GM18505 (cell line): ENCODE measurements around the gene TEAD2.

Experiments
- ATAC-seq: cut with Tn5 transposase; IDR thresholded peaks from one replicate; pipeline ENCODE4 v1.9.1; 2021; ENCODE audit not compliant: unreplicated experiment
- POLR2A ChIP-seq: IDR thresholded peaks from 4 replicates; pipeline ENCODE4 v1.6.1; 2011; ENCODE audit warnings: borderline replicate concordance; ENCODE audit not compliant: insufficient read depth, insufficient read length; ENCODE audit errors: extremely low read depth

Gene TEAD2

GRCh38 chr19:49347191-49347590 lies 15.0 kb downstream of the TEAD2 start:
- ATAC-seq = no peak
- no peak for TF ChIP-seq POLR2A

GRCh38 chr19:49344505-49345423 lies 17.5 kb downstream of the TEAD2 start:
- no peak for TF ChIP-seq POLR2A
- no peak for ATAC-seq

- no peak for ATAC-seq
- no peak for TF ChIP-seq POLR2A
Observed at GRCh38 chr19:49343123-49343522, 19.1 kb downstream of the TEAD2 start.

GRCh38 chr19:49342291-49342721 lies 19.9 kb downstream of the TEAD2 start:
- no peak for ATAC-seq
- TF ChIP-seq POLR2A = no peak

GRCh38 chr19:49340865-49341718 lies 21.1 kb downstream of the TEAD2 start:
- no peak for ATAC-seq
- TF ChIP-seq POLR2A = peak; percentile 52

- no peak for TF ChIP-seq POLR2A
Observed at GRCh38 chr19:49340069-49340864, 21.9 kb downstream of the TEAD2 start.

GRCh38 chr19:49339301-49340068 lies 22.7 kb downstream of the TEAD2 start:
- no peak for TF ChIP-seq POLR2A
- no peak for ATAC-seq

More at GRCh38 chr19:49340069-49340864, 21.9 kb downstream of the TEAD2 start:
- peak; percentile 52 for ATAC-seq

GRCh38 chr19:49338691-49339300 lies 23.4 kb downstream of the TEAD2 start:
- TF ChIP-seq POLR2A = no peak
- no peak for ATAC-seq

- ATAC-seq = no peak
- TF ChIP-seq POLR2A = peak; percentile 46
Observed at GRCh38 chr19:49338023-49338677, 24.1 kb downstream of the TEAD2 start.

GRCh38 chr19:49337267-49338022 lies 24.8 kb downstream of the TEAD2 start:
- no peak for ATAC-seq
- no peak for TF ChIP-seq POLR2A
